ENCODE measurements around the gene DTNB. TPM values are rescaled to one million over a fixed set of nuclear protein-coding genes. Genes with fewer than 3 reads are reported as not detected.

Gene DTNB
- total and polyA plus RNA-seq, 2 donors (not counting 3 experiments of a cell fraction or from before 2014, with no cell fraction given), result 11.5 to 17.0 TPM

GRCh38 chr2:25380586-25381375, 292.6 kb downstream of the DTNB start:
- Histone ChIP-seq H3K9me1 (replicated peaks; ENCODE audit: control insufficient read depth, extremely low read depth, insufficient read depth, low read length) (no peaks in the 10 kb centered on the region), H3K9ac (replicated peaks; ENCODE audit: extremely low read depth, insufficient read depth, low read length) (no peak overlapping the region), H3K79me2 (ENCODE audit: control insufficient read depth, insufficient read depth, low read length) (no peaks in the 10 kb centered on the region), H3K4me3 (replicated peaks in 1 of 3; ENCODE audit: insufficient read depth in 1 of 3, low read depth in 1 of 3, low read length in 3 of 3) (no peak overlapping the region), H2AFZ (ENCODE audit: low read depth, low read length) (no peak overlapping the region), H4K20me1 (replicated peaks; ENCODE audit: control insufficient read depth, extremely low read depth, insufficient read depth, low read length) (no peaks in the 10 kb centered on the region), H3K27ac (ENCODE audit: insufficient read depth, low read depth, low read length) (no peak overlapping the region), H3K9me3 (replicated peaks; ENCODE audit: control insufficient read depth, insufficient read depth, low read length) (no peaks in the 10 kb centered on the region), H3K4me1 (ENCODE audit: control insufficient read depth, extremely low read depth, insufficient read depth, low read length) (peaks cover 11% of the 10 kb centered on the region), H3K36me3 (ENCODE audit: control insufficient read depth in 2 of 2, extremely low read depth in 1 of 2, insufficient read depth in 2 of 2, low read length in 2 of 2) (no peaks in the 10 kb centered on the region), H3K4me2 (ENCODE audit: insufficient read depth, low read length) (no peak overlapping the region), H3K27me3 (ENCODE audit: control insufficient read depth in 2 of 2, insufficient read depth in 2 of 2, low read length in 2 of 2) (no peaks in the 10 kb centered on the region)
- DNase-seq (ENCODE audit: low read depth, low spot score), result no peak
- TF ChIP-seq JUN (IDR thresholded peaks at IDR 0.05; ENCODE audit: borderline replicate concordance, insufficient read depth, insufficient read length, low read depth), result no peak
- TF ChIP-seq POLR2A (IDR thresholded peaks at IDR 0.05; ENCODE audit: low read depth, low read length), result no peak
- TF ChIP-seq CTCF (IDR thresholded peaks at IDR 0.05; ENCODE audit: extremely low read depth in 1 of 2, insufficient read depth in 1 of 2, low read depth in 1 of 2, low read length in 2 of 2), result no peak
- TF ChIP-seq GATA2 (IDR thresholded peaks at IDR 0.05; ENCODE audit: insufficient read depth, insufficient read length, low read depth, low read length), result no peak
- no peak for TF ChIP-seq FOS (IDR thresholded peaks at IDR 0.05; ENCODE audit: borderline replicate concordance, insufficient read depth, low read length)
- no peak for TF ChIP-seq EZH2 (IDR thresholded peaks at IDR 0.05; ENCODE audit: borderline replicate concordance, low read depth, low read length, severe bottlenecking)
- no peak for TF ChIP-seq POLR2AphosphoS5 (IDR thresholded peaks at IDR 0.05; ENCODE audit: insufficient read depth, low read depth, low read length)
- no peak for TF ChIP-seq MAX (IDR thresholded peaks at IDR 0.05; ENCODE audit: insufficient read depth, insufficient read length)
- TF ChIP-seq MYC (IDR thresholded peaks at IDR 0.05; ENCODE audit: low read depth, low read length), result no peak
- ChIA-PET CTCF (interaction anchor here (6.6 kb wide), 1 partner anchor 19 kb away, joined by 43 read pairs; no protein-coding TSS in a partner anchor), POLR2A (no interaction called here)
- BruUV-seq (replicated peaks), result no TSS peak
- intact Hi-C loops (cut with micrococcal nuclease) (no loop called here), dilution Hi-C loops (cut with MboI; ENCODE audit: extremely low pct_ligation_motif_present, low sequenced_read_pairs) (no loop called here)
- no peak for FAIRE-seq
